Measurements from ENCODE around the gene PDLIM5. TPM values are rescaled to one million over a fixed set of nuclear protein-coding genes. Genes with fewer than 3 reads are reported as not detected.

Gene PDLIM5
- total RNA-seq, 4 donors from 2014 or later, result 90.5 to 148 (median 115) TPM

DNA sequence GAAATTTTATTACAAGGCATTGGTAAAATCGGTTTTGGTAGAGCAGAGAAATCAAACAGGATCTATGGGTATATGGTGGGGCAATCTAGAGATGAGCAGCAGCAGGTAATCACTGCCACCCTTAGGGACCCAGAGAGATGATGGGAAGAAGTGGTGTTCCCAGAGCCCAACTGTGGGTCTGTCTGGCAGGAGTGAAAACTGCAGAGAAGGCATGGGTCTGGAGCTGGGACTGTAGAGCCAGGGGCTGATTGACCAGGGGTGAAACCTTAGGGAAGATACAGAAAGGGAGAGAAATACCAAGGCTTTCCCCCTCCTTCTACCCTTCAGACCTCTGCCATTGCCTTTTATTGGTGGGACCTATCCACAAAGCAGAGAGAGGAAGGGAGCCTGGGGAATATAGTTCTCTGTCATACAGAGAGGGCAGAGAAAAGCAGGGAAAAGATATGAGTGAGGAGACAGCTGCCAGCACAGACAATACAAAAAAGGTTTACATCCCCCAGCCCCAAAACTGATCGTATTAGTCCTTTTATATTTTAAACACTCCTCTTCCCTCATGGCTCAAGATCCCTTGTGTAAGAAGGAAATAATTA is 28.7 kb downstream of the PDLIM5 start:
- Histone ChIP-seq H3K36me3 (no peaks in the 10 kb centered on the region), H3K27ac (no peak overlapping the region), H3K4me3 (no peak overlapping the region), H3K4me1 (peaks cover 26% of the 10 kb centered on the region), H3K27me3 (no peaks in the 10 kb centered on the region), H3K9me3 (no peaks in the 10 kb centered on the region)
- no peak for DNase-seq (ENCODE audit: low spot score in 2 of 2)
- TF ChIP-seq POLR2AphosphoS5 (IDR thresholded peaks at IDR 0.05) (no peak), EP300 (IDR thresholded peaks at IDR 0.05) (no peak), POLR2A (IDR thresholded peaks at IDR 0.05) (no peak)
- TF ChIP-seq, protein P1, sequence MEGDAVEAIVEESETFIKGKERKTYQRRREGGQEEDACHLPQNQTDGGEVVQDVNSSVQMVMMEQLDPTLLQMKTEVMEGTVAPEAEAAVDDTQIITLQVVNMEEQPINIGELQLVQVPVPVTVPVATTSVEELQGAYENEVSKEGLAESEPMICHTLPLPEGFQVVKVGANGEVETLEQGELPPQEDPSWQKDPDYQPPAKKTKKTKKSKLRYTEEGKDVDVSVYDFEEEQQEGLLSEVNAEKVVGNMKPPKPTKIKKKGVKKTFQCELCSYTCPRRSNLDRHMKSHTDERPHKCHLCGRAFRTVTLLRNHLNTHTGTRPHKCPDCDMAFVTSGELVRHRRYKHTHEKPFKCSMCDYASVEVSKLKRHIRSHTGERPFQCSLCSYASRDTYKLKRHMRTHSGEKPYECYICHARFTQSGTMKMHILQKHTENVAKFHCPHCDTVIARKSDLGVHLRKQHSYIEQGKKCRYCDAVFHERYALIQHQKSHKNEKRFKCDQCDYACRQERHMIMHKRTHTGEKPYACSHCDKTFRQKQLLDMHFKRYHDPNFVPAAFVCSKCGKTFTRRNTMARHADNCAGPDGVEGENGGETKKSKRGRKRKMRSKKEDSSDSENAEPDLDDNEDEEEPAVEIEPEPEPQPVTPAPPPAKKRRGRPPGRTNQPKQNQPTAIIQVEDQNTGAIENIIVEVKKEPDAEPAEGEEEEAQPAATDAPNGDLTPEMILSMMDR (IDR thresholded peaks at IDR 0.05), result no peak
- WGBS, result 76% methylated on average over 2 of the region's 2 CpGs

DNA sequence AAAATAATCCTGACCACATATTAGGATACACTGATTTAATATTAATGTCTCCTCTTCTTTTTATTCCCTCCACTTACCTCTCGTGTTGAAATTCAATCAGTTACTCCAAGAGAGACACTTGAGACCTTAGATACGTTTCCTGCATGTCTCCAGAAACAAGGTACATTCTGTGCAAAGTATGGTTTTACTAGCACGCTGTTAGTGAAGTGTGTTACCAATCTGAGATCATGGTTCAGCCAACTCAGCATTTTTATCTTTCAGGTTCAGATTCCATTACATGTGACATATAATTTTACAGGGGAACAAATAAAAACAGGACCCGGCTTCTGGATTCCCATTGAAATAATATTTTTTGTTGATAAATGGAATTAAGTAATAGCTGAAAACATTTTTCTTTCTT is 32.2 kb downstream of the PDLIM5 start:
- H3K4me1 ChIP-seq, result peaks cover 15% of the 10 kb centered on the region
- DNase-seq (ENCODE audit: low spot score in 2 of 2), result no peak
- no peak overlapping the region for H3K4me3 ChIP-seq
- H3K27me3 ChIP-seq, result no peaks in the 10 kb centered on the region
- no peaks in the 10 kb centered on the region for H3K36me3 ChIP-seq
- no peaks in the 10 kb centered on the region for H3K9me3 ChIP-seq
- H3K27ac ChIP-seq, result no peak overlapping the region
- 90% methylated on average over 4 of the region's 4 CpGs for WGBS
- TF ChIP-seq, protein P1 (IDR thresholded peaks at IDR 0.05), result no peak
- TF ChIP-seq EP300 (IDR thresholded peaks at IDR 0.05) (no peak), POLR2AphosphoS5 (IDR thresholded peaks at IDR 0.05) (no peak), POLR2A (IDR thresholded peaks at IDR 0.05) (no peak)

DNA sequence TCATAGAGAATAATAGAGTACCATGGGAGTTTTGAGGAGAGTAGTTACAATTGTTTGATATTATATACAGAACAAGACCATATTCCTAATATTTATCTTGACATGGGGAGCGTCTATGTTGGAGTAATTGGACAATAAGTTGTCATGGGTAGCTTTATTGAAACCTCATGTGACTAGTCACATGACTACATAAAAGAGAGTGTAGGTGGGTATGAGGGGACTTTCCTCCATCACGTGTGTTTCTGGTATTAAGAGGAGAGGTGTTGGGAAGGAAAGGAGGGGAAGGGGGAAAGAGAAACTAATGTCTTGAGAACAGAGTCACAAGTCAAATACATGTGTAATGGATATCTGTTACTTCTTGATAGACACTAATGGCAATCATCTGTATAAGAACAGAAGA is 33.1 kb downstream of the PDLIM5 start:
- H3K4me1 ChIP-seq, result peaks cover 22% of the 10 kb centered on the region

DNA sequence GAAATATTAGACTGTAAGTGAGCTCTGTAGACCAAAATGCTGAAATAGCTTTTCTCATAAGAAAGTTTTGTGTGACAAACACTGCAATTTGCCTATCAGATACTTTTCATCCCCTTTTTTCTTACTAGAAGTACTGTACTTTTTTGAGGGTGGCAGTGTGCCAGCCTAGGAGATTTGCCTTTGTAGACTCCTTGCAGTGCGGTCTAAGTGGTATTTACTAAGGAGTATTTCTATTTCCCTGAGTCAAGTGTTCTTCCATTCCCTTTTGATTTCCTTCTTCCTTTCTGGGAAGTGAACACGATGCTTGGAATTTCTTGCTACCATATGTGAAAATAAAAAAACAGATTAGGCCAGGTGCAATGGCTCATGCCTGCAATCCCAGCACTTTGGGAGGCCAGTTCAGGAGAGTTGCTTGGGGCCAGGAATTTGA is 34.6 kb downstream of the PDLIM5 start:
- H3K27ac ChIP-seq, result no peak overlapping the region
- DNase-seq (ENCODE audit: low spot score in 2 of 2), result no peak
- TF ChIP-seq, protein P1 (IDR thresholded peaks at IDR 0.05), result no peak
- TF ChIP-seq POLR2AphosphoS5 (IDR thresholded peaks at IDR 0.05) (no peak), POLR2A (IDR thresholded peaks at IDR 0.05) (no peak), EP300 (IDR thresholded peaks at IDR 0.05) (no peak)

More for the DNA sequence above, 33.1 kb downstream of the PDLIM5 start:
- TF ChIP-seq POLR2A (IDR thresholded peaks at IDR 0.05), result no peak
- TF ChIP-seq, protein P1 (IDR thresholded peaks at IDR 0.05), result no peak
- TF ChIP-seq EP300 (IDR thresholded peaks at IDR 0.05), result no peak
- no peak for TF ChIP-seq POLR2AphosphoS5 (IDR thresholded peaks at IDR 0.05)
- H3K4me3 ChIP-seq, result no peak overlapping the region
- H3K36me3 ChIP-seq, result no peaks in the 10 kb centered on the region
- H3K27me3 ChIP-seq, result no peaks in the 10 kb centered on the region
- 69% methylated on average over 2 of the region's 2 CpGs for WGBS
- H3K9me3 ChIP-seq, result no peaks in the 10 kb centered on the region
- no peak for DNase-seq (ENCODE audit: low spot score in 2 of 2)
- H3K27ac ChIP-seq, result no peak overlapping the region

DNA sequence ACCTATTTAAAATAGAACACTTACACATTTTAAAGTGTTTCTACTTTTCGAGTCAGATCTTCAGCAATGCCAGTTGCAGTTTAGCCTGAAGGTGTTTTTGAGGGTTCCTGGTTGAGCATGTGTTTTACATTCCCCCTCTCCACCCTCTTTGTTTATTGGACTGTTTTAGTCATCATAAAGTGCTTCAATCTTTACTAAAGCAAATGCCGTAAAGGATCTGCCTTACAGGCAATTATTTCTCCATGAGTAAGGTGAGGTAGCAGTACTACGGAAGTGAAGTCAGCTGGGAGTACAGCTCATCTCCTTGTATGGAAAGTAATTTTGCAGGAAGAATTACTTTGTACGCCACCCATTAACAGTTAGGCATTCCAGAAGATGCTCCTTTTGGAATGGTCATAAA is 36.9 kb downstream of the PDLIM5 start:
- no peaks in the 10 kb centered on the region for H3K27me3 ChIP-seq
- TF ChIP-seq POLR2A (IDR thresholded peaks at IDR 0.05), result no peak
- TF ChIP-seq EP300 (IDR thresholded peaks at IDR 0.05), result no peak
- TF ChIP-seq POLR2AphosphoS5 (IDR thresholded peaks at IDR 0.05), result no peak
- TF ChIP-seq, protein P1 (IDR thresholded peaks at IDR 0.05), result no peak
- DNase-seq (ENCODE audit: low spot score in 2 of 2), result no peak
- no peak overlapping the region for H3K4me3 ChIP-seq
- 49% methylated on average over 4 of the region's 4 CpGs for WGBS
- H3K36me3 ChIP-seq, result no peaks in the 10 kb centered on the region
- H3K4me1 ChIP-seq, result peaks cover 24% of the 10 kb centered on the region
- no peaks in the 10 kb centered on the region for H3K9me3 ChIP-seq
- no peak overlapping the region for H3K27ac ChIP-seq

More for the DNA sequence above, 34.6 kb downstream of the PDLIM5 start:
- WGBS, result 60% methylated on average over 2 of the region's 2 CpGs
- Histone ChIP-seq H3K36me3 (no peaks in the 10 kb centered on the region), H3K4me1 (peaks cover 22% of the 10 kb centered on the region), H3K9me3 (no peaks in the 10 kb centered on the region), H3K4me3 (no peak overlapping the region), H3K27me3 (no peaks in the 10 kb centered on the region)

All from suprapubic skin (tissue), 4 donors.